ENCODE results near the gene SH3PXD2B.

- TF ChIP-seq EZH2 (IDR thresholded peaks at IDR 0.05; ENCODE audit: borderline replicate concordance, low read length) = no peak
- no peak for TF ChIP-seq CTCF (IDR thresholded peaks at IDR 0.05; ENCODE audit: low read length)
Observed at GRCh38 chr5:172441262-172441751, 13.0 kb downstream of the SH3PXD2B start.

Measured in OCI-LY1 (cell line).